HG02938 (cell line): Measurements from ENCODE around the gene FFAR1.

Experiments
- ATAC-seq: cut with Tn5 transposase; IDR thresholded peaks from one replicate; pipeline ENCODE4 v1.9.1; 2021; ENCODE audit warnings: mild to moderate bottlenecking, moderate library complexity; ENCODE audit not compliant: unreplicated experiment

The FFAR1 gene

GRCh38 chr19:35383536-35383935 is 35.8 kb downstream of the FFAR1 start:
- ATAC-seq: no peak

- no peak for ATAC-seq
Measured at GRCh38 chr19:35388277-35389054, 40.8 kb downstream of the FFAR1 start.

GRCh38 chr19:35389192-35389861 is 41.6 kb downstream of the FFAR1 start:
- no peak for ATAC-seq

- no peak for ATAC-seq
Measured at GRCh38 chr19:35392742-35393715, 45.3 kb downstream of the FFAR1 start.

- ATAC-seq: no peak
Measured at GRCh38 chr19:35395382-35396199, 47.9 kb downstream of the FFAR1 start.

- ATAC-seq: no peak
Measured at GRCh38 chr19:35396240-35396885, 48.7 kb downstream of the FFAR1 start.

- ATAC-seq: no peak
Measured at GRCh38 chr19:35397064-35397463, 49.4 kb downstream of the FFAR1 start.
